ENCODE measurements around the gene MLXIPL.

The MLXIPL gene

DNA sequence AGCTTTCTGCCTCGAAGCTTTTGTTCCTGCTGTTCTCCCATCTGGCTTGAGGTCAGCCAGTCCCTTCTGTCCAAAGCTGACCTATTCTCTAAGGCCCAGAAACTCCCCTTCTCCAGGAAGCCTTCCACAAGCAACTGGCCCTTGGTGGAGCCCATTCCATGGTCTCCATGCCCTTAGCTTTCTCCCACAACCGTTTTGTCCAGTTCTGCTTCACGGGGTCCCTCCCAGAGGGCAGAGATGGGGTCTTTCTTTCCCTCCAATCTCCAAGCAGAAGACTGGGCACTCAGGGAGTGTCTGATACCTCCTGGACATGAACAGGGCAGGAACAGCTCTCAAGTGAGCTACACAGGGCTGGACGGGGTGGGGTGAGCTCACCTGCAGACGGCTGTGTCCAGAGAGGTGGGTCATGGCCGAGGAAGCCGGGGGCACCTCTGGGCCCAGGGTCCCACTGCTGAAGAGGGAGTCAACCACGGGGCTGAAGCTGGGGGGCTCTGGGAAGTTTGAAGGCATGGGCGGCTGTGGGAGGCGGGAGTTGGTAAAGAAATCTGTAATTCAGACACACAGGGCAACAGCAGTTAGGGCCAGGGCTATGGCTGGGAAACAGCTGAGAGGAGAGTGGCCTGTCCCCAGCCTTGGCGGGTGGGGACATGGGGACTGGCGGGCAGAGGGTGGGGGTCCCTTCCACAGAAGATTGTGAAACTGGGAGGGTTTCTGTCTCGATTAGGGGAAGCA, 25.0 kb downstream of the MLXIPL start:
- H3K4me3 ChIP-seq (ENCODE audit: low read depth, low read length): no peak overlapping the region
- DNase-seq (ENCODE audit: low read depth): no peak
- TF ChIP-seq, protein P1, sequence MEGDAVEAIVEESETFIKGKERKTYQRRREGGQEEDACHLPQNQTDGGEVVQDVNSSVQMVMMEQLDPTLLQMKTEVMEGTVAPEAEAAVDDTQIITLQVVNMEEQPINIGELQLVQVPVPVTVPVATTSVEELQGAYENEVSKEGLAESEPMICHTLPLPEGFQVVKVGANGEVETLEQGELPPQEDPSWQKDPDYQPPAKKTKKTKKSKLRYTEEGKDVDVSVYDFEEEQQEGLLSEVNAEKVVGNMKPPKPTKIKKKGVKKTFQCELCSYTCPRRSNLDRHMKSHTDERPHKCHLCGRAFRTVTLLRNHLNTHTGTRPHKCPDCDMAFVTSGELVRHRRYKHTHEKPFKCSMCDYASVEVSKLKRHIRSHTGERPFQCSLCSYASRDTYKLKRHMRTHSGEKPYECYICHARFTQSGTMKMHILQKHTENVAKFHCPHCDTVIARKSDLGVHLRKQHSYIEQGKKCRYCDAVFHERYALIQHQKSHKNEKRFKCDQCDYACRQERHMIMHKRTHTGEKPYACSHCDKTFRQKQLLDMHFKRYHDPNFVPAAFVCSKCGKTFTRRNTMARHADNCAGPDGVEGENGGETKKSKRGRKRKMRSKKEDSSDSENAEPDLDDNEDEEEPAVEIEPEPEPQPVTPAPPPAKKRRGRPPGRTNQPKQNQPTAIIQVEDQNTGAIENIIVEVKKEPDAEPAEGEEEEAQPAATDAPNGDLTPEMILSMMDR (IDR thresholded peaks at IDR 0.05; ENCODE audit: insufficient read depth, low read depth, low read length, missing control alignments): no peak

DNA sequence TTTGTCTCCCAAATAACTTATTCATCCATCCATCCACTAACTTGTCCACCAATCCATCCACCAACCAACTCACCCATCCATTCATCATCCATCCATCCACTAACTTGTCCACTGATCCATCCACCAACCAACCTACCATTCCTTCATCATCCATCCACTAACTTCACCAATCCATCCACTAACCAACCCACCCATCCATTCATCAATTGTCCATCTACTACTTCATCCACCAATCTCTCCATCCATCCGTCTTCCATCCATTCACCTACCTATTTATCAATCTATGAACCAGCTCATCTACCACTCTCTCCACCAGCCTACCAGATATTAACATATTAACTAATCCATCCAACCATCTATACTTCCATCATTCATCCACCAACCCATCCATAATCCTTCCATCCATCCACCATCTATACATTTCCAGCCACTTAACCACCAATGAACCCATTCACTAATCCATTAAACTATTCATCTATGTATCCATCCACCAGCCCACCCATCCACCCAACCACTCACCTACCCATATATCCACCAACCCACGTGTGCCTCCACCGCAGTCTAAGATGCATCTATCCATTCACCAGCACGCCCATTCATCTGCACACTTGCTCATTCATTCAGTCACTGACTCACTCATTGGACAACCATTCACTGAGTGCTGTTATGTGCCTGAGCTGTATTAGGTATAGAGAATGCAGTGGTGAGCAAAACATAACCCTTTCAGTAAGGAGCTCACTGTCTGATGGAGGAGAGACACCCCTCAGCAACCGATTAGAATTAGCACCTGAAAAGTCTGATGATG, 26.1 kb downstream of the MLXIPL start:
- no peak for DNase-seq (ENCODE audit: low read depth)
- no peak overlapping the region for H3K4me3 ChIP-seq (ENCODE audit: low read depth, low read length)
- TF ChIP-seq, protein P1 (IDR thresholded peaks at IDR 0.05; ENCODE audit: insufficient read depth, low read depth, low read length, missing control alignments): no peak

DNA sequence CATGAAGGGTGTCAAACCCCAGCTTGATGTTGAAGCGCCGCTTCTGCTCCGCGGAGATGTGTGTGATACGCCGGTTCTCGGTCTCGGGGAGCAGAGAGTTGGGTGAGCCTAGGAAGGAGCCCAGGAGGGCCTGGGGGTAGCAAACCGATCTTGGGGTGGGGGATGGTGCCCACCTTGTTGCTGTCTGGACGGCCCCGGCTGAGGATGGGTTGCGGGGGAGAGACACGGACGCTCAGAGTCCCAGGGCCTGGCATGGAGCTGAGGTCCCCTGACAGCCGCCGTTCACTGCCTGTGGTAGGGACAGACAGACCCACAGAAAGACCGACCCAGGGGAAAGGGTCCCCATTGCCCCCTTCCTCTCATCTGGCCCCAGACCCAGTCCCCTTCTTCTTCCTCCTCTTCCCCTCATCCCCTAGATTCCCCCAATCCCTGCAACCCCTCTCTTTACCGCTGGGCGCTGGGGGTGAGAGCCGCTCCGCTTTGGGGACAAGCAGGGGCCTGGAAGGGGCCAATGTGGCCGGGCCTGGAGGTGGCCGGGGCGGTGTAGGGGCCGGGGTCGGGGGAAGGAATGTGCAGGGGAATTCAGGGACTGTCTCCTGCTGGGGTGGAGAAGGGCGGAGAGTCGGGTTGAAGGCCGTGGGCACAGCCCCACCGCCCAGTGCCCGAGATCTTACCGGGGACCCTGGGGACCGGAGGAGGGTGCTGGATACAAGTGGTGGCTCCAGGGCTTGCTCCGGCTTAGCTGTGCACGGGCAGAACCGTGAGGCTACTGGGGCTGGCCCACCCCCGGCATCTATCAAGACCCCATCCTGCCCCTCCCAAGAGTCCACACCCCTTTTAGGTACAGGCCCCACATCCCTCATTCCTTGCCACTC, 27.9 kb downstream of the MLXIPL start:
- TF ChIP-seq, protein P1 (IDR thresholded peaks at IDR 0.05; ENCODE audit: insufficient read depth, low read depth, low read length, missing control alignments): no peak
- DNase-seq (ENCODE audit: low read depth): no peak
- H3K4me3 ChIP-seq (ENCODE audit: low read depth, low read length): no peak overlapping the region

DNA sequence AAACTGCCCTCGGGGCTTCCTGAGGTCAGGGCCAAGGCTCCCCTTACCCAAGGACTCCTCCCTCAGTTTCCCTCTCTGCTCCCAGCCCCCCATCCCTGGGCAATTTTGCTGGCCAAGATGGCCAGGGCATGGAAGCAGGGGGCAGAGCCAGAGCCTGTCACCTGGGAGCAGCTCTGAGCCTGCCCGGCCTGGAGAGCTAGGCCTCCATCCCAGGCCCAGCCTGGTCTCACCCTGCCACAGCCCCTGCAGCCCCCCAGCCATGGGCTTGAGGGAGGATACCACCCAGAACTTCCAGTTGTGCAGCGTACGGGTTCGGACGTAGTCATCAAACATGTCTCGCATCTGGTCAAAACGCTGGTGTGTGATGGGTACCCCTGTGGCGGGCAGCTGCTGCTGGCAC, 29.0 kb downstream of the MLXIPL start:
- TF ChIP-seq, protein P1 (IDR thresholded peaks at IDR 0.05; ENCODE audit: insufficient read depth, low read depth, low read length, missing control alignments): no peak
- no peak for DNase-seq (ENCODE audit: low read depth)
- no peak overlapping the region for H3K4me3 ChIP-seq (ENCODE audit: low read depth, low read length)

DNA sequence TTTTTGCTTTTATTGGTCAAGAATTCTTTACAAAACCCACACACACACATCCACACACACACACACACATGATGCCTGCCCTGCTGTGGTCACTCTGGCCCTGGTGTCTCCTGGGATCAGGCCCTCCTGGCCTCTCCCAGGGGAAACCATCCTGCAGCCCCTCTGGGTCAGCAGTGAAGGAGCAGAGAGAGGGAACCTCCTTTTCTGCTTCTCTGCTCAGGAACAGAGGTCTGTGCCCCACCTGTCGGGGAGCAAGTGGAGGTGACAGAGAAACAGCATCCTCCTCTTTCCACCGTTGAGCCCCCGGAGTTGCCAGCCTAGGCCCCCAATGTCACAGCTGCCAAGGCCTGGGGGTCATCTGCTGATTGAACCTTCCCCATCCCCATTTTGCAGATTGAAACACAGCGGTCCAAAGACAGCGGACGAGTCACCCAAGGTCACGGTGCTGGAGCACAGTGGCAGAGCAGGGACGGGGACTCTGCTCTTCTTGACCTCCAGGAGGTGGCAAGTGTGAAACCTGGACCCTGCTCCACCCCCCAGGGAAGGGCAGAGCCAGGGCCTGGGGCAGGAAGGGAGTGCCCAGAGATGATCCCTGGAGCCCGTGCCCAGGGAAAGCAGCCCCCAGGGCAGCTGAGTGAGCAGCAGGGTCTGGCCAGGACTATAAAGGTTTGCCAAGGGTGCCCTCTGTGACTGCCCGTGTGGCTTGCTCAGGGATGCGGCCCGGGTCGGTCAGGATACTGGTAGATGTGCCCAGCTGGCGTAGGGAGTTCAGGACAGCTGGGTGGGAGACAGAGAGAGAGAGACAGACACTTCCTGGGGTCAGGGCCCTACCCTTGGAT, 30.9 kb downstream of the MLXIPL start:
- DNase-seq (ENCODE audit: low read depth): no peak
- H3K4me3 ChIP-seq (ENCODE audit: low read depth, low read length): no peak overlapping the region
- TF ChIP-seq, protein P1 (IDR thresholded peaks at IDR 0.05; ENCODE audit: insufficient read depth, low read depth, low read length, missing control alignments): no peak

DNA sequence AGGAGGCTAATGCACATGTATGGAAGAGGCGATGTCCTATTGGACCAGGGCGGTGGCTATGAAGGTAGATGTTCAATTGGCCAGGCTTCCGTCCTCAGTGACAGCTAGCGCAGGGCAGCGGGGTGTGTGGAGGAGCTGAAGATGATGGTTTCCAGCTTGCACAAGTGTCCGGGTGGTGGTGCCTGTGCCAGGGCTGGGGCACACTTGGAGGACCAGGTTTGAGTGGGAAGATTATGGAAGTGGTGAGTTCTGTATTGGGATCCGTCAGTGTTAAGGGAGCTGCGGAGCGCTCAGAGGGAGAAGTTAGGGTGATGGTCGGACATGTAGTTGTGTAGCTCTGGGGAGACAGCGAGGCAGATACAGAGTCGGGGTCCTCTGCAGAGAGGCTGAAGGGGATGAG, 37.4 kb downstream of the MLXIPL start:
- DNase-seq (ENCODE audit: low read depth): no peak
- TF ChIP-seq, protein P1 (IDR thresholded peaks at IDR 0.05; ENCODE audit: insufficient read depth, low read depth, low read length, missing control alignments): no peak
- no peak overlapping the region for H3K4me3 ChIP-seq (ENCODE audit: low read depth, low read length)
